Right lobe of liver (tissue), 6 donors: ENCODE measurements around the gene UAP1L1. TPM values are rescaled to one million over a fixed set of nuclear protein-coding genes. Genes with fewer than 3 reads are reported as not detected.

Experiments used
- ATAC-seq, 4 donors: fragments of 200-7000 bp; cut with Tn5 transposase; one replicate each; pipeline ENCODE4 v1.9.1; 2020; ENCODE audit warnings: mild to moderate bottlenecking in 4 of 4, moderate library complexity in 4 of 4
- DNase-seq, 3 donors: peaks; one replicate each; pipeline ENCODE4 v3.0.0-alpha.2; 2020
- H3K27ac ChIP-seq, 3 donors: fragments of 200-600 bp; one replicate each; pipeline ENCODE4 v1.8.0; 2022
- H3K27me3 ChIP-seq, 2 donors: fragments of 200-600 bp; one replicate each; pipeline ENCODE4 v1.8.0; 2022
- H3K36me3 ChIP-seq, 4 donors: fragments of 200-600 bp; sonication (generic) in 1 of 4; one replicate each; pipeline versions ENCODE4 v1.5.1 to v1.8.0; 2017 to 2022; ENCODE audit warnings: control low read depth in 1 of 4
- H3K4me1 ChIP-seq, 4 donors: fragments of 200-600 bp; sonication (generic) in 1 of 4; one replicate each; pipeline versions ENCODE4 v1.5.1 to v1.8.0; 2017 to 2022; ENCODE audit warnings: control low read depth in 1 of 4
- H3K4me3 ChIP-seq, 3 donors: fragments of 200-600 bp; one replicate each; pipeline ENCODE4 v1.8.0; 2022
- H3K9me3 ChIP-seq, 4 donors: fragments of 200-600 bp; sonication (generic) in 1 of 4; one replicate each; pipeline versions ENCODE4 v1.5.1 to v1.8.0; 2017 to 2022; ENCODE audit warnings: control low read depth in 1 of 4
- CTCF ChIP-seq, 4 donors: fragments of 200-600 bp in 3 of 4; fragments of 450-650 bp in 1 of 4; IDR thresholded peaks; one replicate each; pipeline versions ENCODE4 v1.5.1 to v1.8.0; 2016 to 2022; ENCODE audit warnings: antibody characterized with exemption in 4 of 4, mild to moderate bottlenecking in 2 of 4
- POLR2A ChIP-seq: fragments of 450-650 bp; IDR thresholded peaks from one replicate; pipeline ENCODE4 v1.6.1; 2017; ENCODE audit warnings: antibody characterized with exemption, mild to moderate bottlenecking
- WGBS: methylation state at CpG from one replicate; pipeline ENCODE4 v1.1.6; 2018; ENCODE audit warnings: low coverage, low lambda C conversion rate; ENCODE audit not compliant: insufficient coverage; ENCODE audit errors: missing lambda C conversion rate; 5-methylcytosine and 5-hydroxymethylcytosine counted together
- intact Hi-C, 2 donors: fragments of 100-400 bp; cut with DNase I; formaldehyde crosslinking; loops; one replicate each; pipeline versions ENCODE4 v1.11.2 to v1.14.1; 2022
- total RNA-seq, 6 experiments: library from RNA; depleted of rRNA in 2 of 6; stranded (reverse); fragments of >200 nt in 2 of 6; fragmentation: NEBNext Ultra II Directional in 3 of 6; extraction: Animal tissue kit (Norgen Biotek cat#: 25700) in 3 of 6; gene quantifications; one replicate each; pipeline versions ENCODE4 v1.1.0 to v1.2.4, GENCODE V29; 2016 to 2023
- donor health status: DM: no; HTN: yes; CAD: no.
- donor health status: DM: no; HTN: no; CAD: no.
- donor health status: DM: no; HTN: no; CAD: no.
- donor health status: DM: no; HTN: yes; CAD: no.
- donor health status: DM: no; HTN: yes; CAD: no.

UAP1L1 gene
- total RNA-seq, 6 experiments from 2014 or later, result 1.3 to 4.9 (median 1.9) TPM

- Histone ChIP-seq H3K27ac (no peak overlapping the region), H3K27me3 (peaks cover 2 to 23% of the 10 kb centered on the region in 2 donors), H3K9me3 (no peaks in the 10 kb centered on the region), H3K36me3 (no peaks in the 10 kb centered on the region), H3K4me3 (no peak overlapping the region), H3K4me1 (peaks cover 0 to 15% (median 0%) of the 10 kb centered on the region in 4 donors)
- ATAC-seq (peak in 2 of 4 donors; percentile 5 to 11), DNase-seq (peak in 2 of 3 donors; percentile 28 to 80)
- 48% methylated on average over 11 of the region's 72 CpGs for WGBS
- intact Hi-C loops, result no loop called here
- no peak for TF ChIP-seq CTCF (IDR thresholded peaks at IDR 0.05)
- no peak for TF ChIP-seq POLR2A
Measured at GRCh38 chr9:137048655-137049543, 28.4 kb upstream of the UAP1L1 start.

GRCh38 chr9:137049544-137050449 lies 27.5 kb upstream of the UAP1L1 start:
- TF ChIP-seq POLR2A (no peak), CTCF (IDR thresholded peaks at IDR 0.05) (peak; percentile 48 to 63 (median 56))
- DNase-seq (peak in 1 of 3 donors; percentile 62), ATAC-seq (peak; percentile 30 to 47 (median 38))
- H3K4me3 ChIP-seq, result no peak overlapping the region
- peaks cover 0 to 24% (median 2%) of the 10 kb centered on the region in 4 donors for H3K4me1 ChIP-seq
- intact Hi-C loops, result no loop called here
- H3K27me3 ChIP-seq, result peaks cover 0 to 23% of the 10 kb centered on the region in 2 donors
- H3K27ac ChIP-seq, result no peak overlapping the region
- H3K36me3 ChIP-seq, result no peaks in the 10 kb centered on the region
- WGBS, result 54% methylated on average over 17 of the region's 38 CpGs
- H3K9me3 ChIP-seq, result no peaks in the 10 kb centered on the region

- TF ChIP-seq CTCF (IDR thresholded peaks at IDR 0.05) (no peak), POLR2A (no peak)
- no peaks in the 10 kb centered on the region for H3K36me3 ChIP-seq
- intact Hi-C loops, result no loop called here
- H3K27me3 ChIP-seq, result peaks cover 0 to 23% of the 10 kb centered on the region in 2 donors
- H3K4me3 ChIP-seq, result no peak overlapping the region
- H3K9me3 ChIP-seq, result no peaks in the 10 kb centered on the region
- H3K4me1 ChIP-seq, result peaks cover 0 to 28% (median 7%) of the 10 kb centered on the region in 4 donors
- DNase-seq (no peak), ATAC-seq (no peak)
- no CpG with 5 or more reads among the region's 5 CpGs for WGBS
- H3K27ac ChIP-seq, result no peak overlapping the region
Measured at GRCh38 chr9:137050570-137050969, 26.7 kb upstream of the UAP1L1 start.

GRCh38 chr9:137051145-137051724 lies 26.1 kb upstream of the UAP1L1 start:
- TF ChIP-seq POLR2A (no peak), CTCF (IDR thresholded peaks at IDR 0.05) (no peak)
- Histone ChIP-seq H3K4me3 (no peak overlapping the region), H3K9me3 (no peaks in the 10 kb centered on the region), H3K36me3 (no peaks in the 10 kb centered on the region), H3K4me1 (peaks cover 2 to 29% (median 11%) of the 10 kb centered on the region in 4 donors), H3K27ac (no peak overlapping the region), H3K27me3 (peaks cover 0 to 18% of the 10 kb centered on the region in 2 donors)
- no peak for DNase-seq
- intact Hi-C loops, result no loop called here
- no peak for ATAC-seq
- WGBS, result 95% methylated on average over 4 of the region's 17 CpGs
